Measurements from ENCODE around the gene SEPTIN8.

GRCh38 chr5:132748522-132749000, 28.5 kb downstream of the SEPTIN8 start:
- TF ChIP-seq CTCF (conservative IDR thresholded peaks at IDR 0.05; ENCODE audit: low read length) (no peak), EZH2phosphoT487 (IDR thresholded peaks at IDR 0.05; ENCODE audit: borderline replicate concordance) (no peak)
